K562 (cell line): ENCODE data around the gene POLN. TPM values are rescaled to one million over a fixed set of nuclear protein-coding genes. Genes with fewer than 3 reads are reported as not detected.

Source experiments
- ATAC-seq: fragments of 200-7000 bp; cut with Tn5 transposase; 3 replicates; pipeline ENCODE4 v1.9.1; 2020; ENCODE audit warnings: moderate library complexity
- BruUV-seq: library from RNA; stranded (reverse); fragments of 400-500 nt; replicated peaks from 2 replicates; lab custom pipeline; 2021; lab: Mats Ljungman, UMichigan
- CTCF ChIA-PET: fragments of 300-600 bp; formaldehyde crosslinking; extraction: SDS; loops from one replicate; lab custom pipeline; 2021; ENCODE audit warnings: low intra/inter-chr PET ratio; lab: Yijun Ruan, JAX
- POLR2A ChIA-PET: fragments of 300-600, 350-650 bp; sonication (Branson Sonifier 250); formaldehyde crosslinking; extraction: SDS; loops from one replicate; lab custom pipeline; 2021; ENCODE audit warnings: antibody characterized with exemption, inconsistent platforms; lab: Yijun Ruan, JAX
- DNase-seq, 4 experiments: peaks; one replicate each; pipeline versions ENCODE4 v3.0.0 to v3.0.0-alpha.2; 2011 to 2018; ENCODE audit warnings: low spot score in 3 of 4, mixed read lengths in 3 of 4; ENCODE audit errors: extremely low read depth in 1 of 4
- FAIRE-seq: peaks from 2 replicates; lab custom pipeline; 2011; peaks lifted over from hg19 to GRCh38; lab: Jason Lieb, UNC
- H2AFZ ChIP-seq: 2 replicates; pipeline ENCODE4 v1.6.0; 2011; ENCODE audit warnings: low read depth, low read length, control low read depth, inconsistent platforms
- H3K27ac ChIP-seq: fragments of 200-600 bp; 3 replicates; pipeline ENCODE4 v1.8.0; 2011; ENCODE audit warnings: low read depth, mild to moderate bottlenecking, control low read depth, inconsistent platforms, low read length, moderate library complexity, mixed read lengths; ENCODE audit errors: extremely low read depth
- H3K27me3 ChIP-seq, 2 experiments: fragments of 300-600 bp in 1 of 2; 2 replicates in 1 of 2; 3 replicates in 1 of 2; pipeline versions ENCODE4 v1.6.0 to v1.8.0; 2011; ENCODE audit warnings: inconsistent platforms in 2 of 2, low read length in 2 of 2, mild to moderate bottlenecking in 1 of 2, mixed read lengths in 1 of 2, moderate library complexity in 1 of 2; ENCODE audit not compliant: control insufficient read depth in 2 of 2, insufficient read depth in 2 of 2
- H3K36me3 ChIP-seq: fragments of 300-600 bp; 3 replicates; pipeline ENCODE4 v1.8.0; 2011; ENCODE audit warnings: mild to moderate bottlenecking, low read length, inconsistent platforms; ENCODE audit not compliant: control insufficient read depth, insufficient read depth
- H3K4me1 ChIP-seq, 2 experiments: fragments of 200-600 bp in 1 of 2; replicated peaks in 1 of 2; 2 replicates in 1 of 2; 3 replicates in 1 of 2; pipeline versions ENCODE4 v1.5.1 to v1.8.0; 2011; ENCODE audit warnings: inconsistent platforms in 2 of 2, low read length in 2 of 2, mild to moderate bottlenecking in 1 of 2, mixed read lengths in 1 of 2, moderate library complexity in 1 of 2; ENCODE audit not compliant: control insufficient read depth in 2 of 2, insufficient read depth in 2 of 2
- H3K4me2 ChIP-seq: 2 replicates; pipeline ENCODE4 v1.6.1; 2011; ENCODE audit warnings: low read length, control low read depth, inconsistent platforms, mixed read lengths; ENCODE audit not compliant: insufficient read depth
- H3K4me3 ChIP-seq: fragments of 200-600 bp; sonication (generic), shearing (Covaris generic); 2 replicates; pipeline ENCODE4 v1.5.1; 2016; ENCODE audit warnings: control low read depth, inconsistent platforms
- H3K79me2 ChIP-seq: fragments of 200-600 bp; 3 replicates; pipeline ENCODE4 v1.8.0; 2011; ENCODE audit warnings: low read length, inconsistent platforms; ENCODE audit not compliant: control insufficient read depth, insufficient read depth
- H3K9ac ChIP-seq, 2 experiments: 2 replicates each; pipeline versions ENCODE4 v1.6.0 to v1.6.1; 2011; ENCODE audit warnings: low read depth in 2 of 2, low read length in 2 of 2, control low read depth in 1 of 2, inconsistent platforms in 1 of 2, mild to moderate bottlenecking in 1 of 2, mixed read lengths in 1 of 2; ENCODE audit not compliant: insufficient read depth in 1 of 2
- H3K9me1 ChIP-seq: one replicate; pipeline ENCODE4 v1.6.0; 2011; ENCODE audit warnings: inconsistent platforms, mild to moderate bottlenecking, low read length, moderate library complexity; ENCODE audit not compliant: control insufficient read depth, insufficient read depth
- H3K9me3 ChIP-seq: replicated peaks from 2 replicates; pipeline ENCODE4 v1.5.1; 2011; ENCODE audit warnings: low read depth, low read length, inconsistent platforms; ENCODE audit not compliant: control insufficient read depth, insufficient read depth
- H4K20me1 ChIP-seq: replicated peaks from 2 replicates; pipeline ENCODE4 v1.6.1; 2011; ENCODE audit warnings: low read length, inconsistent platforms, mixed read lengths; ENCODE audit not compliant: control insufficient read depth, insufficient read depth
- BRD9 ChIP-seq: fragments of 450-650 bp; IDR thresholded peaks from 2 replicates; pipeline ENCODE4 v1.6.1; 2018; ENCODE audit warnings: low read depth; ENCODE audit not compliant: partially characterized antibody
- CCAR2 ChIP-seq: fragments of 200-400 bp; formaldehyde crosslinking; IDR thresholded peaks from 2 replicates; pipeline ENCODE4 v1.6.1; 2017; ENCODE audit warnings: mild to moderate bottlenecking, low read depth, low read length
- CHD2 ChIP-seq: IDR thresholded peaks from 2 replicates; pipeline ENCODE4 v1.6.1; 2011; ENCODE audit warnings: low read depth, low read length
- GTF2A2 ChIP-seq: IDR thresholded peaks from 2 replicates; pipeline ENCODE4 v1.6.1; 2016; ENCODE audit warnings: mild to moderate bottlenecking, missing genetic modification characterization, missing compliant biosample characterization
- HMGN3 ChIP-seq: IDR thresholded peaks from 2 replicates; pipeline ENCODE4 v1.6.1; 2011; ENCODE audit warnings: borderline replicate concordance, low read depth, mild to moderate bottlenecking, mixed read lengths, low read length; ENCODE audit not compliant: insufficient read length; ENCODE audit errors: extremely low read depth
- ILF3 ChIP-seq: fragments of 450-650 bp; IDR thresholded peaks from 2 replicates; pipeline ENCODE4 v1.6.1; 2018; ENCODE audit warnings: antibody characterized with exemption, mild to moderate bottlenecking, moderate library complexity, borderline replicate concordance
- NCOA2 ChIP-seq, 2 experiments: fragments of 450-650 bp; IDR thresholded peaks; 2 replicates each; pipeline ENCODE4 v1.6.1; 2018; ENCODE audit warnings: mild to moderate bottlenecking in 2 of 2, moderate library complexity in 1 of 2; ENCODE audit not compliant: partially characterized antibody in 2 of 2
- NFXL1 ChIP-seq: fragments of 450-650 bp; formaldehyde crosslinking; IDR thresholded peaks from 2 replicates; pipeline ENCODE4 v1.4.0; 2021; ENCODE audit warnings: mild to moderate bottlenecking
- POLR3G ChIP-seq: IDR thresholded peaks from 2 replicates; pipeline ENCODE4 v1.6.1; 2011; ENCODE audit not compliant: insufficient read length, insufficient replicate concordance; ENCODE audit errors: extremely low read depth
- TAF15 ChIP-seq: fragments of 200-400 bp; formaldehyde crosslinking; IDR thresholded peaks from 2 replicates; pipeline ENCODE4 v1.6.1; 2017; ENCODE audit warnings: mild to moderate bottlenecking, low read depth, low read length, moderate library complexity
- U2AF1 ChIP-seq: fragments of 200-400 bp; formaldehyde crosslinking; optimal IDR thresholded peaks from 2 replicates; pipeline ENCODE3; 2017; ENCODE audit warnings: mild to moderate bottlenecking, low read depth, low read length, moderate library complexity
- ZSCAN29 ChIP-seq: fragments of 450-650 bp; IDR thresholded peaks from 2 replicates; pipeline ENCODE4 v1.6.1; 2017
- WGBS: fragments of 100-300 bp; shearing (Covaris generic); methylation state at CpG from one replicate; pipeline ENCODE4 v1.1.6; 2016; ENCODE audit warnings: low coverage, mixed read lengths; ENCODE audit not compliant: insufficient coverage; ENCODE audit errors: missing lambda C conversion rate; 5-methylcytosine and 5-hydroxymethylcytosine counted together
- in situ Hi-C: fragments of 300-500 bp; cut with MboI; formaldehyde crosslinking; loops from 4 replicates; pipeline ENCODE4 v1.15.0; 2018; ENCODE audit warnings: inconsistent platforms, mixed read lengths
- intact Hi-C: fragments of 100-400 bp; cut with micrococcal nuclease; formaldehyde crosslinking; loops from 2 replicates; pipeline ENCODE4 v1.14.2; 2022
- polyA plus RNA-seq, 8 experiments: library from polyadenylated mRNA; depleted of rRNA in 4 of 8; stranded (reverse) in 5 of 8; unstranded in 3 of 8; fragments of >200 nt; fragmentation: Nextera tagmentation in 2 of 8; fragmentation: Illumina TruSeq in 1 of 8; extraction: Ambion mirVana in 2 of 8; extraction: Trizol in 1 of 8; gene quantifications; 2 replicates each; pipeline versions ENCODE4 v1.2.1 to v1.2.3, GENCODE V29; 2011 to 2014; ENCODE audit warnings: inconsistent platforms in 1 of 8, missing spikeins in 1 of 8
- total RNA-seq, 7 experiments: library from RNA; depleted of rRNA in 6 of 7; stranded (reverse); fragments of >200 nt in 6 of 7; fragmentation: Illumina TruSeq in 2 of 7; extraction: Trizol in 2 of 7; gene quantifications; 2 replicates each; pipeline versions ENCODE4 v1.2.1 to v1.2.3, GENCODE V29; 2011 to 2021; ENCODE audit warnings: low replicate concordance in 1 of 7
- TF ChIP-seq, protein P1 (sequence below): sonication (generic); formaldehyde crosslinking; IDR thresholded peaks from 2 replicates; pipeline ENCODE4 v1.8.1; 2023; ENCODE audit warnings: mild to moderate bottlenecking, missing genetic modification reagents, moderate library complexity
- TF ChIP-seq, protein P2 (sequence below): fragments of 250-450 bp; sonication (Bioruptor Pico); IDR thresholded peaks from 2 replicates; pipeline ENCODE4 v1.4.0; 2020; ENCODE audit warnings: borderline replicate concordance
- TF ChIP-seq, protein P3 (sequence below): fragments of 250-450 bp; sonication (Bioruptor Pico); IDR thresholded peaks from 2 replicates; pipeline ENCODE4 v1.4.0; 2020

POLN gene
- total and polyA plus RNA-seq, 9 of the 15 experiments (the other 6 are each of a cell fraction or from before 2014, with no cell fraction given), result 0.08 to 0.91 (median 0.32) TPM

DNA sequence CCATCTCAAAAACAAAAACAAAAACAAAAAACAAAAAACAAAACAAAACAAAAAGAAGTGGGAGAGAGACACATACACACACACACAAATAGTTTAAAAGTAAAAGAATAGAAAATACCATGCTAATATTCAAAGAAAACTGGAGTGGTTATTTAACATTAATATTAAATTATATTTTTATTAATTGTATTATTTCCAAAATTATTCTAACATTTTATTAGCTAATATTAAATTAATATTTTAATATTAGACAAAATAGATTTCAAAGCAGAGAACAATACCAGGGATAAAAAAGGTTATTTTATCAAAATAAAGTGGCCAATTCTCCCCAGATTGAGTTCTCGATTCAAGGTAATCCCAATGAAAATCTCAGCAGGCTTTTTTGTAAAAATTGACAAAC, 91.8 kb downstream of the POLN start:
- no peak overlapping the region for H3K27ac ChIP-seq
- no peaks in the 10 kb centered on the region; the same call in 1 of the 2 replicates for H3K9me3 ChIP-seq
- BruUV-seq, result no TSS peak
- WGBS, result 38% methylated on average over 1 of the region's 1 CpG
- no peak overlapping the region for H3K4me3 ChIP-seq
- H3K4me2 ChIP-seq, result no peak overlapping the region
- H2AFZ ChIP-seq, result no peak overlapping the region
- FAIRE-seq (no peak), ATAC-seq (no peak), DNase-seq (no peak)
- no peaks in the 10 kb centered on the region for H4K20me1 ChIP-seq
- intact Hi-C loops, result no loop called here
- no peaks in the 10 kb centered on the region for H3K9me1 ChIP-seq
- H3K79me2 ChIP-seq, result no peaks in the 10 kb centered on the region
- H3K9ac ChIP-seq, result no peak overlapping the region
- ChIA-PET CTCF (no interaction called here), POLR2A (interaction anchor here (1.2 kb wide), 1 partner anchor 9 kb away, joined by 4 read pairs; no protein-coding TSS in a partner anchor)
- H3K27me3 ChIP-seq, result peaks cover 2 to 17% of the 10 kb centered on the region in 2 experiments; a peak in 4 of 5 replicates
- in situ Hi-C loops, result no loop called here
- no peaks in the 10 kb centered on the region for H3K4me1 ChIP-seq
- H3K36me3 ChIP-seq, result no peaks in the 10 kb centered on the region
- TF ChIP-seq CCAR2, result no peak
- no peak for TF ChIP-seq NFXL1 (CRISPR knock-in tag)
- no peak for TF ChIP-seq NCOA2 (IDR thresholded peaks at IDR 0.05; ENCODE audit: partially characterized antibody in 2 of 2)
- TF ChIP-seq, protein P1, sequence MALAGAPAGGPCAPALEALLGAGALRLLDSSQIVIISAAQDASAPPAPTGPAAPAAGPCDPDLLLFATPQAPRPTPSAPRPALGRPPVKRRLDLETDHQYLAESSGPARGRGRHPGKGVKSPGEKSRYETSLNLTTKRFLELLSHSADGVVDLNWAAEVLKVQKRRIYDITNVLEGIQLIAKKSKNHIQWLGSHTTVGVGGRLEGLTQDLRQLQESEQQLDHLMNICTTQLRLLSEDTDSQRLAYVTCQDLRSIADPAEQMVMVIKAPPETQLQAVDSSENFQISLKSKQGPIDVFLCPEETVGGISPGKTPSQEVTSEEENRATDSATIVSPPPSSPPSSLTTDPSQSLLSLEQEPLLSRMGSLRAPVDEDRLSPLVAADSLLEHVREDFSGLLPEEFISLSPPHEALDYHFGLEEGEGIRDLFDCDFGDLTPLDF (CRISPR knock-in tag), result no peak
- TF ChIP-seq U2AF1, result no peak
- TF ChIP-seq, protein P2, sequence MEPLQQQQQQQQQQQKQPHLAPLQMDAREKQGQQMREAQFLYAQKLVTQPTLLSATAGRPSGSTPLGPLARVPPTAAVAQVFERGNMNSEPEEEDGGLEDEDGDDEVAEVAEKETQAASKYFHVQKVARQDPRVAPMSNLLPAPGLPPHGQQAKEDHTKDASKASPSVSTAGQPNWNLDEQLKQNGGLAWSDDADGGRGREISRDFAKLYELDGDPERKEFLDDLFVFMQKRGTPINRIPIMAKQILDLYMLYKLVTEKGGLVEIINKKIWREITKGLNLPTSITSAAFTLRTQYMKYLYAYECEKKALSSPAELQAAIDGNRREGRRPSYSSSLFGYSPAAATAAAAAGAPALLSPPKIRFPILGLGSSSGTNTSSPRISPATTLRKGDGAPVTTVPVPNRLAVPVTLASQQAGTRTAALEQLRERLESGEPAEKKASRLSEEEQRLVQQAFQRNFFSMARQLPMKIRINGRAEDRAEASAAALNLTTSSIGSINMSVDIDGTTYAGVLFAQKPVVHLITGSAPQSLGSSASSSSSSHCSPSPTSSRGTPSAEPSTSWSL (CRISPR knock-in tag), result no peak
- no peak for TF ChIP-seq ILF3
- no peak for TF ChIP-seq GTF2A2
- TF ChIP-seq CHD2, result no peak
- TF ChIP-seq HMGN3, result no peak
- TF ChIP-seq, protein P3, sequence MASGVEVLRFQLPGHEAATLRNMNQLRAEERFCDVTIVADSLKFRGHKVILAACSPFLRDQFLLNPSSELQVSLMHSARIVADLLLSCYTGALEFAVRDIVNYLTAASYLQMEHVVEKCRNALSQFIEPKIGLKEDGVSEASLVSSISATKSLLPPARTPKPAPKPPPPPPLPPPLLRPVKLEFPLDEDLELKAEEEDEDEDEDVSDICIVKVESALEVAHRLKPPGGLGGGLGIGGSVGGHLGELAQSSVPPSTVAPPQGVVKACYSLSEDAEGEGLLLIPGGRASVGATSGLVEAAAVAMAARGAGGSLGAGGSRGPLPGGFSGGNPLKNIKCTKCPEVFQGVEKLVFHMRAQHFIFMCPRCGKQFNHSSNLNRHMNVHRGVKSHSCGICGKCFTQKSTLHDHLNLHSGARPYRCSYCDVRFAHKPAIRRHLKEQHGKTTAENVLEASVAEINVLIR (CRISPR knock-in tag), result no peak
- TF ChIP-seq POLR3G, result no peak
- TF ChIP-seq TAF15, result no peak
- no peak for TF ChIP-seq ZSCAN29
- TF ChIP-seq BRD9, result no peak
